H1 (cell line): ENCODE results near the gene ARMC7. TPM values are rescaled to one million over a fixed set of nuclear protein-coding genes. Genes with fewer than 3 reads are reported as not detected.

ENCODE experiments used
- CTCF ChIA-PET: fragments of 300-600 bp; sonication (Branson Sonifier 250); formaldehyde crosslinking; loops from one replicate; lab custom pipeline; 2021; ENCODE audit not compliant: partially characterized antibody; lab: Charles Lee
- POLR2A ChIA-PET: fragments of 300-600 bp; sonication (Branson Sonifier 250); formaldehyde crosslinking; loops from one replicate; lab custom pipeline; 2021; ENCODE audit warnings: inconsistent platforms; ENCODE audit not compliant: partially characterized antibody; lab: Charles Lee
- DNase-seq, 2 experiments: peaks; one replicate each; pipeline versions ENCODE4 v3.0.0 to v3.0.0-alpha.2; 2010 to 2022; ENCODE audit warnings: low spot score in 2 of 2, low read depth in 1 of 2, mixed read lengths in 1 of 2
- FAIRE-seq: peaks from 2 replicates; lab custom pipeline; 2011; peaks lifted over from hg19 to GRCh38; lab: Jason Lieb, UNC
- H2AFZ ChIP-seq: 2 replicates; pipeline ENCODE4 v1.8.1; 2012; ENCODE audit warnings: low read length, inconsistent platforms
- H2AK5ac ChIP-seq: 2 replicates; pipeline ENCODE4 v1.6.1; 2013; ENCODE audit warnings: low read depth, low read length
- H2BK120ac ChIP-seq: replicated peaks from 2 replicates; pipeline ENCODE3; 2013; ENCODE audit warnings: low read depth, low read length, inconsistent platforms
- H2BK12ac ChIP-seq: 2 replicates; pipeline ENCODE4 v1.6.1; 2013; ENCODE audit warnings: low read depth, low read length
- H2BK15ac ChIP-seq: 2 replicates; pipeline ENCODE4 v1.6.1; 2013; ENCODE audit warnings: low read length
- H2BK20ac ChIP-seq: 2 replicates; pipeline ENCODE4 v1.6.1; 2013; ENCODE audit warnings: low read length
- H2BK5ac ChIP-seq: 2 replicates; pipeline ENCODE4 v1.6.1; 2013; ENCODE audit warnings: low read depth, low read length
- H3K14ac ChIP-seq: 2 replicates; pipeline ENCODE4 v1.6.1; 2013; ENCODE audit warnings: inconsistent platforms; ENCODE audit not compliant: insufficient read length
- H3K18ac ChIP-seq: 2 replicates; pipeline ENCODE4 v1.6.1; 2013; ENCODE audit warnings: low read length; ENCODE audit errors: extremely low read depth
- H3K23ac ChIP-seq: 2 replicates; pipeline ENCODE4 v1.6.1; 2013; ENCODE audit warnings: inconsistent platforms; ENCODE audit not compliant: insufficient read length
- H3K23me2 ChIP-seq: 2 replicates; pipeline ENCODE4 v1.6.1; 2013; ENCODE audit warnings: low read depth, low read length
- H3K27ac ChIP-seq: 2 replicates; pipeline ENCODE4 v1.6.1; 2011; ENCODE audit warnings: low read depth, low read length, inconsistent platforms
- H3K27me3 ChIP-seq, 4 experiments: replicated peaks in 1 of 4; 1 replicate in 1 of 4; 2 replicates in 3 of 4; pipeline versions ENCODE4 v1.6.1 to v1.8.1; 2011 to 2013; ENCODE audit warnings: low read length in 3 of 4, mild to moderate bottlenecking in 3 of 4, inconsistent platforms in 2 of 4, mixed read lengths in 2 of 4, moderate library complexity in 1 of 4; ENCODE audit not compliant: control insufficient read depth in 3 of 4, insufficient read depth in 3 of 4; ENCODE audit errors: extremely low read depth in 1 of 4
- H3K36me3 ChIP-seq, 4 experiments: 2 replicates each; pipeline versions ENCODE4 v1.6.1 to v1.8.1; 2011 to 2013; ENCODE audit warnings: mild to moderate bottlenecking in 4 of 4, low read length in 3 of 4, moderate library complexity in 2 of 4, control low read depth in 1 of 4, inconsistent platforms in 1 of 4; ENCODE audit not compliant: insufficient read depth in 4 of 4, control insufficient read depth in 2 of 4
- H3K4ac ChIP-seq: replicated peaks from 2 replicates; pipeline ENCODE3; 2013; ENCODE audit warnings: low read length, low read depth, mixed read lengths, inconsistent platforms; ENCODE audit not compliant: insufficient read length
- H3K4me1 ChIP-seq, 4 experiments: replicated peaks in 1 of 4; 1 replicate in 1 of 4; 2 replicates in 3 of 4; pipeline versions ENCODE4 v1.6.1 to v1.8.1; 2011 to 2013; ENCODE audit warnings: low read length in 3 of 4, inconsistent platforms in 2 of 4, mixed read lengths in 1 of 4; ENCODE audit not compliant: insufficient read depth in 4 of 4, control insufficient read depth in 3 of 4
- H3K4me2 ChIP-seq, 2 experiments: 2 replicates each; pipeline versions ENCODE4 v1.6.1 to v1.8.1; 2011 to 2013; ENCODE audit warnings: low read depth in 2 of 2, low read length in 2 of 2, control low read depth in 1 of 2, inconsistent platforms in 1 of 2, mild to moderate bottlenecking in 1 of 2; ENCODE audit not compliant: insufficient read depth in 1 of 2
- H3K4me3 ChIP-seq, 4 experiments: fragments of 200-600, 300-600 bp in 1 of 4; sonication (generic), shearing (Covaris generic), sonication (Bioruptor Twin) in 1 of 4; 2 replicates each; pipeline versions ENCODE4 v1.5.1 to v1.8.1; 2011 to 2016; ENCODE audit warnings: low read length in 4 of 4, low read depth in 3 of 4, control low read depth in 2 of 4, inconsistent platforms in 2 of 4, mild to moderate bottlenecking in 2 of 4, mixed read lengths in 1 of 4, moderate library complexity in 1 of 4; ENCODE audit not compliant: insufficient read depth in 2 of 4; ENCODE audit errors: extremely low read depth in 1 of 4
- H3K56ac ChIP-seq: replicated peaks from 2 replicates; pipeline ENCODE3; 2013; ENCODE audit warnings: low read depth, mild to moderate bottlenecking, mixed read lengths, low read length, inconsistent platforms; ENCODE audit not compliant: insufficient read length
- H3K79me1 ChIP-seq: 2 replicates; pipeline ENCODE4 v1.6.1; 2013; ENCODE audit warnings: low read depth, low read length, control low read depth
- H3K79me2 ChIP-seq, 2 experiments: 2 replicates each; pipeline versions ENCODE4 v1.6.1 to v1.8.1; 2012 to 2013; ENCODE audit warnings: low read length in 2 of 2, mild to moderate bottlenecking in 2 of 2, inconsistent platforms in 1 of 2; ENCODE audit not compliant: insufficient read depth in 2 of 2, control insufficient read depth in 1 of 2
- H3K9ac ChIP-seq, 4 experiments: replicated peaks in 1 of 4; 1 replicate in 1 of 4; 2 replicates in 3 of 4; pipeline versions ENCODE4 v1.6.1 to v1.8.1; 2011 to 2013; ENCODE audit warnings: low read depth in 3 of 4, low read length in 3 of 4, control low read depth in 2 of 4, mild to moderate bottlenecking in 2 of 4, moderate library complexity in 2 of 4, inconsistent platforms in 1 of 4; ENCODE audit errors: extremely low read depth in 1 of 4
- H3K9me3 ChIP-seq, 2 experiments: 2 replicates each; pipeline versions ENCODE4 v1.6.1 to v1.8.1; 2012 to 2013; ENCODE audit warnings: mild to moderate bottlenecking in 2 of 2, moderate library complexity in 2 of 2, control low read depth in 1 of 2, inconsistent platforms in 1 of 2, low read depth in 1 of 2, low read length in 1 of 2, mixed read lengths in 1 of 2; ENCODE audit not compliant: insufficient read depth in 2 of 2
- H4K20me1 ChIP-seq, 2 experiments: replicated peaks in 1 of 2; 2 replicates each; pipeline versions ENCODE3 to v1.8.1; 2011 to 2013; ENCODE audit warnings: inconsistent platforms in 2 of 2, low read length in 2 of 2, mild to moderate bottlenecking in 1 of 2; ENCODE audit not compliant: insufficient read depth in 2 of 2, control insufficient read depth in 1 of 2
- H4K5ac ChIP-seq: 2 replicates; pipeline ENCODE4 v1.6.1; 2013; ENCODE audit warnings: low read length, low read depth, mixed read lengths, inconsistent platforms; ENCODE audit not compliant: insufficient read length
- H4K8ac ChIP-seq: 2 replicates; pipeline ENCODE4 v1.8.0; 2013; ENCODE audit warnings: mild to moderate bottlenecking, moderate library complexity, low read length, inconsistent platforms; ENCODE audit not compliant: insufficient read depth; ENCODE audit errors: extremely low read depth
- H4K91ac ChIP-seq: replicated peaks from 2 replicates; pipeline ENCODE3; 2013; ENCODE audit warnings: low read length, mixed read lengths, inconsistent platforms; ENCODE audit not compliant: insufficient read length
- JUND ChIP-seq: IDR thresholded peaks from 2 replicates; pipeline ENCODE4 v1.6.1; 2011; ENCODE audit warnings: mild to moderate bottlenecking, improper control_type of control experiment, low read length
- SP1 ChIP-seq: IDR thresholded peaks from 2 replicates; pipeline ENCODE4 v1.6.1; 2011; ENCODE audit warnings: low read depth, low read length
- WGBS, 2 experiments: shearing (Covaris generic) in 1 of 2; methylation state at CpG; one replicate each; pipeline versions ENCODE4 v1.1.6 to v1.1.7; 2013 to 2015; ENCODE audit warnings: low lambda C conversion rate in 2 of 2, mixed read lengths in 2 of 2, inconsistent platforms in 1 of 2, low coverage in 1 of 2, missing lambda C conversion rate in 1 of 2; ENCODE audit not compliant: insufficient replicate concordance in 2 of 2, insufficient coverage in 1 of 2, insufficient read length in 1 of 2; ENCODE audit errors: extremely low coverage in 1 of 2, missing lambda C conversion rate in 1 of 2; 5-methylcytosine and 5-hydroxymethylcytosine counted together
- polyA plus RNA-seq, 7 experiments: library from polyadenylated mRNA; depleted of rRNA in 3 of 7; stranded (reverse) in 5 of 7; unstranded in 2 of 7; fragments of >200 nt in 5 of 7; fragments of 200-250 nt in 2 of 7; gene quantifications; 1 replicate in 5 of 7; 2 replicates in 1 of 7; 4 replicates in 1 of 7; pipeline versions ENCODE4 v1.2.1 to v1.2.3, GENCODE V29; 2011 to 2013; ENCODE audit warnings: missing spikeins in 2 of 7, mixed read lengths in 2 of 7
- total RNA-seq: library from RNA; stranded (reverse); fragmentation: NEBNext Ultra II Directional; extraction: Animal tissue kit (Norgen Biotek cat#: 25700); gene quantifications from 2 replicates; pipeline ENCODE4 v1.2.1, GENCODE V29; 2021

Gene ARMC7
- total and polyA plus RNA-seq, 2 of the 8 experiments (the other 6 are each of a cell fraction or from before 2014, with no cell fraction given) = 9.8 to 13.6 TPM

DNA sequence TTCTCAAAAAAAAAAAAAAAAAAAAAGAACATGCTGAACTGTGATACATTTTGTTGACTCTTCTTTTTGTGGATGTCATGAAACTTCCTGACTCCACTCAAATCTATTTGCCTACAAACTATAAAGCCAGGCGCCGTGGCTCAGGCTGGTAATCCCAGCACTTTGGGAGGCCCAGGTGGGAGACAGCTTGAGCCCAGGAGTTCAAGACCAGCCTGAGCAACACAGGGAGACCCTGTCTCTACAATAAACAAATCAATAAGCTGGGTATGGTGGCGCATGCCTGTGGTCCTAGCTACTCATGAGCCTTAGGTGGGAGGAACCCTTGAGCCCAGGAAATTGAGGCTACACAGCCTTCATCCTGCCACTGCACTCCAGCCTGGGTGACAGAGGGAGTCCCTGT, 23.2 kb downstream of the ARMC7 start:
- no peak overlapping the region for H3K4me2 ChIP-seq
- peaks cover 3% of the 10 kb centered on the region; the same call in 1 of the 2 replicates for H3K23me2 ChIP-seq
- H3K9me3 ChIP-seq = no peaks in the 10 kb centered on the region
- no peak overlapping the region; the same call in 1 of the 2 replicates for H3K18ac ChIP-seq
- H2BK5ac ChIP-seq = no peak overlapping the region
- peaks cover 0 to 5% (median 4%) of the 10 kb centered on the region in 4 experiments; a peak in 5 of 7 replicates for H3K4me1 ChIP-seq
- H3K27ac ChIP-seq = no peak overlapping the region
- FAIRE-seq (no peak), DNase-seq (no peak)
- H3K4ac ChIP-seq = no peak overlapping the region
- no peak overlapping the region for H3K4me3 ChIP-seq
- H4K8ac ChIP-seq = no peak overlapping the region; the same call in 1 of the 2 replicates
- no peak overlapping the region for H2AK5ac ChIP-seq
- ChIA-PET POLR2A (interaction anchor here (0.6 to 13.9 kb wide), 19 partner anchors 8 to 202 kb away, joined by 3 to 134 read pairs (median 5); partner anchors contain the start of genes JPT1 and NUP85), CTCF (interaction anchor here (1.0 to 12.9 kb wide), 10 partner anchors 11 to 107 kb away, joined by 3 to 239 read pairs (median 8); partner anchors contain the start of gene ARMC7)
- H3K79me2 ChIP-seq = peaks cover 0 to 9% of the 10 kb centered on the region in 2 experiments; a peak in 1 of 4 replicates
- H4K5ac ChIP-seq = no peak overlapping the region
- peaks cover 8 to 11% of the 10 kb centered on the region in 2 experiments for H4K20me1 ChIP-seq
- H4K91ac ChIP-seq = no peak overlapping the region
- H3K9ac ChIP-seq = no peak overlapping the region
- no peak overlapping the region for H3K23ac ChIP-seq
- H2AFZ ChIP-seq = no peak overlapping the region
- H2BK20ac ChIP-seq = no peak overlapping the region
- peaks cover 2 to 33% (median 16%) of the 10 kb centered on the region in 4 experiments for H3K36me3 ChIP-seq
- no peak overlapping the region for H2BK120ac ChIP-seq
- no peaks in the 10 kb centered on the region for H3K79me1 ChIP-seq
- no peak overlapping the region for H3K14ac ChIP-seq
- H3K56ac ChIP-seq = no peak overlapping the region
- H2BK12ac ChIP-seq = no peak overlapping the region
- WGBS, 2 experiments = 87% methylated on average over 3 of the region's 3 CpGs; no CpG with 5 or more reads in 1 of the 2 experiments
- no peak overlapping the region for H2BK15ac ChIP-seq
- H3K27me3 ChIP-seq = no peaks in the 10 kb centered on the region
- TF ChIP-seq SP1 = no peak
- TF ChIP-seq JUND = no peak
